HepG2 (cell line): ENCODE data around the gene RPH3AL. TPM values are rescaled to one million over a fixed set of nuclear protein-coding genes. Genes with fewer than 3 reads are reported as not detected.
A peak's percentile ranks its signal among the peaks of the same experiment; 100 is the strongest.

Experiments
- ATAC-seq: fragments of 200-7000 bp; cut with Tn5 transposase; 3 replicates; pipeline ENCODE4 v1.9.1; 2020; ENCODE audit warnings: mild to moderate bottlenecking, moderate library complexity
- BruUV-seq: library from RNA; stranded (reverse); fragments of 400-500 nt; replicated peaks from 2 replicates; lab custom pipeline; 2021; lab: Mats Ljungman, UMichigan
- CTCF ChIA-PET: fragments of 300-600 bp; formaldehyde crosslinking; extraction: SDS; loops from one replicate; lab custom pipeline; 2021; ENCODE audit warnings: low total read pairs, inconsistent platforms, low intra/inter-chr PET ratio; lab: Yijun Ruan, JAX
- POLR2A ChIA-PET: fragments of 350-600 bp; sonication (Branson Sonifier 250); formaldehyde crosslinking; loops from one replicate; lab custom pipeline; 2020; ENCODE audit warnings: antibody characterized with exemption, inconsistent platforms; lab: Yijun Ruan, JAX
- DNase-seq: peaks from one replicate; pipeline ENCODE4 v3.0.0-alpha.2; 2015; ENCODE audit warnings: low spot score
- FAIRE-seq: peaks from 3 replicates; lab custom pipeline; 2011; peaks lifted over from hg19 to GRCh38; lab: Jason Lieb, UNC
- H2AFZ ChIP-seq: one replicate; pipeline ENCODE4 v1.6.1; 2011; ENCODE audit warnings: low read length, inconsistent platforms
- H3K27ac ChIP-seq: fragments of 300-600 bp; 3 replicates; pipeline ENCODE4 v1.8.0; 2011; ENCODE audit warnings: mixed run types, mild to moderate bottlenecking, mixed read lengths, low read length, inconsistent platforms; ENCODE audit not compliant: insufficient read depth; ENCODE audit errors: extremely low read length
- H3K27me3 ChIP-seq, 2 experiments: fragments of 200-600 bp in 1 of 2; 2 replicates in 1 of 2; 3 replicates in 1 of 2; pipeline versions ENCODE4 v1.6.0 to v1.8.0; 2011; ENCODE audit warnings: low read length in 2 of 2, mild to moderate bottlenecking in 2 of 2, moderate library complexity in 2 of 2, inconsistent platforms in 1 of 2; ENCODE audit not compliant: insufficient read depth in 2 of 2, control insufficient read depth in 1 of 2
- H3K36me3 ChIP-seq, 2 experiments: fragments of 200-600 bp in 1 of 2; replicated peaks in 1 of 2; 2 replicates in 1 of 2; 3 replicates in 1 of 2; pipeline versions ENCODE4 v1.5.1 to v1.8.0; 2011; ENCODE audit warnings: low read length in 2 of 2, inconsistent platforms in 1 of 2; ENCODE audit not compliant: insufficient read depth in 2 of 2, control insufficient read depth in 1 of 2
- H3K4me1 ChIP-seq: 2 replicates; pipeline ENCODE4 v1.5.1; 2012; ENCODE audit warnings: low read length, inconsistent platforms; ENCODE audit not compliant: insufficient read depth
- H3K4me2 ChIP-seq: 2 replicates; pipeline ENCODE4 v1.6.0; 2011; ENCODE audit warnings: low read depth, low read length, inconsistent platforms
- H3K4me3 ChIP-seq, 3 experiments: fragments of 200-600 bp in 1 of 3; sonication (generic), shearing (Covaris generic) in 1 of 3; replicated peaks in 1 of 3; 2 replicates each; pipeline ENCODE4 v1.5.1; 2011 to 2016; ENCODE audit warnings: low read length in 3 of 3, inconsistent platforms in 2 of 3, low read depth in 2 of 3, mild to moderate bottlenecking in 2 of 3, control low read depth in 1 of 3, mixed read lengths in 1 of 3; ENCODE audit not compliant: insufficient read depth in 1 of 3
- H3K79me2 ChIP-seq: one replicate; pipeline ENCODE4 v1.6.1; 2011; ENCODE audit warnings: low read length, inconsistent platforms; ENCODE audit not compliant: insufficient read depth
- H3K9ac ChIP-seq: 2 replicates; pipeline ENCODE4 v1.6.0; 2011; ENCODE audit warnings: mild to moderate bottlenecking, low read depth, low read length, inconsistent platforms; ENCODE audit not compliant: insufficient read depth
- H3K9me3 ChIP-seq: 2 replicates; pipeline ENCODE4 v1.5.1; 2012; ENCODE audit warnings: mild to moderate bottlenecking, low read length
- H4K20me1 ChIP-seq: 2 replicates; pipeline ENCODE4 v1.6.0; 2011; ENCODE audit warnings: inconsistent platforms, mild to moderate bottlenecking, low read length, moderate library complexity; ENCODE audit not compliant: insufficient read depth
- GABPB1 ChIP-seq: IDR thresholded peaks from 2 replicates; pipeline ENCODE4 v1.6.1; 2016; ENCODE audit warnings: mild to moderate bottlenecking, missing genetic modification reagents, moderate library complexity, missing compliant biosample characterization
- ZBTB40 ChIP-seq, 2 experiments: fragments of 450-650 bp in 1 of 2; sonication (generic) in 1 of 2; formaldehyde crosslinking in 1 of 2; IDR thresholded peaks; 2 replicates each; pipeline versions ENCODE4 v1.6.1 to v1.8.0; 2016 to 2022; ENCODE audit warnings: antibody characterized with exemption in 1 of 2, mild to moderate bottlenecking in 1 of 2, missing genetic modification reagents in 1 of 2
- ZNF280D ChIP-seq: sonication (generic); formaldehyde crosslinking; IDR thresholded peaks from 2 replicates; pipeline ENCODE4 v1.5.1; 2020; ENCODE audit warnings: mild to moderate bottlenecking, missing genetic modification reagents
- ZNF687 ChIP-seq: sonication (generic); formaldehyde crosslinking; IDR thresholded peaks from 2 replicates; pipeline ENCODE4 v1.5.1; 2020; ENCODE audit warnings: mild to moderate bottlenecking, missing genetic modification reagents, moderate library complexity
- ZZZ3 ChIP-seq: sonication (generic); formaldehyde crosslinking; IDR thresholded peaks from 2 replicates; pipeline ENCODE4 v1.4.0; 2020; ENCODE audit warnings: missing genetic modification reagents, mild to moderate bottlenecking, borderline replicate concordance
- WGBS: methylation state at CpG from one replicate; pipeline ENCODE4 v1.1.6; 2017; ENCODE audit warnings: low lambda C conversion rate; 5-methylcytosine and 5-hydroxymethylcytosine counted together
- in situ Hi-C: cut with HindIII; loops from 2 replicates; pipeline ENCODE4 v1.10.0; 2017; ENCODE audit warnings: low pct_unique_long_range_greater_than_20kb; ENCODE audit not compliant: extremely low pct_ligation_motif_present
- intact Hi-C: fragments of 100-400 bp; cut with micrococcal nuclease; formaldehyde crosslinking; loops from one replicate; pipeline ENCODE4 v1.10.0; 2022; ENCODE audit not compliant: unreplicated experiment
- polyA plus RNA-seq, 8 experiments: library from polyadenylated mRNA; depleted of rRNA in 3 of 8; stranded (reverse) in 7 of 8; unstranded in 1 of 8; fragments of >200 nt; fragmentation: Illumina TruSeq in 4 of 8; extraction: Trizol in 4 of 8; gene quantifications; 2 replicates each; pipeline versions ENCODE4 v1.2.1 to v1.2.3, GENCODE V29; 2011 to 2016; ENCODE audit warnings: low read depth in 4 of 8, missing spikeins in 1 of 8, mixed read lengths in 1 of 8; ENCODE audit not compliant: insufficient read depth in 1 of 8
- total RNA-seq, 5 experiments: library from RNA; depleted of rRNA; stranded (reverse); fragments of >200 nt; fragmentation: Illumina TruSeq; extraction: Trizol; gene quantifications; 2 replicates each; pipeline ENCODE4 v1.2.3, GENCODE V29; 2016; ENCODE audit warnings: low read depth in 1 of 5

Gene RPH3AL
- total and polyA plus RNA-seq, 2 of the 13 experiments (the other 11 are each of a cell fraction or from before 2014, with no cell fraction given), result 7.8 to 16.4 TPM

GRCh38 chr17:163514-164098, 189.0 kb downstream of the RPH3AL start:
- peak; percentile 21 for DNase-seq
- Histone ChIP-seq H4K20me1 (no peaks in the 10 kb centered on the region), H3K79me2 (no peaks in the 10 kb centered on the region), H2AFZ (no peak overlapping the region), H3K27me3 (peaks cover 8 to 39% of the 10 kb centered on the region in 2 experiments; a peak in 4 of 5 replicates), H3K27ac (no peak overlapping the region), H3K4me3 (no peak overlapping the region), H3K36me3 (no peaks in the 10 kb centered on the region), H3K9ac (no peak overlapping the region), H3K4me2 (no peak overlapping the region), H3K4me1 (no peaks in the 10 kb centered on the region), H3K9me3 (no peaks in the 10 kb centered on the region)
- BruUV-seq, result no TSS peak
- intact Hi-C loops (loop anchor here (2.0 kb wide), 1 partner anchor 19 kb away; no protein-coding TSS in a partner anchor), in situ Hi-C loops (no loop called here)
- WGBS, result 32% methylated on average over 9 of the region's 11 CpGs
- ChIA-PET POLR2A (no interaction called here), CTCF (interaction anchor here (1.5 to 4.8 kb wide), 3 partner anchors 19 to 223 kb away, joined by 5 to 69 read pairs (median 13); no protein-coding TSS in a partner anchor)
- peak; percentile 23 for FAIRE-seq
- peak; percentile 78 for ATAC-seq
- TF ChIP-seq ZZZ3 (CRISPR knock-in tag) (no peak), ZNF280D (CRISPR knock-in tag) (no peak), ZNF687 (CRISPR knock-in tag) (no peak; the same call in 1 of the 2 replicates), ZBTB40 (IDR thresholded peaks at IDR 0.05) (no peak), ZBTB40 (CRISPR knock-in tag; IDR thresholded peaks at IDR 0.05) (no peak), GABPB1 (CRISPR knock-in tag) (no peak)
